ENCODE results near the gene FAM240A.

The FAM240A gene

DNA sequence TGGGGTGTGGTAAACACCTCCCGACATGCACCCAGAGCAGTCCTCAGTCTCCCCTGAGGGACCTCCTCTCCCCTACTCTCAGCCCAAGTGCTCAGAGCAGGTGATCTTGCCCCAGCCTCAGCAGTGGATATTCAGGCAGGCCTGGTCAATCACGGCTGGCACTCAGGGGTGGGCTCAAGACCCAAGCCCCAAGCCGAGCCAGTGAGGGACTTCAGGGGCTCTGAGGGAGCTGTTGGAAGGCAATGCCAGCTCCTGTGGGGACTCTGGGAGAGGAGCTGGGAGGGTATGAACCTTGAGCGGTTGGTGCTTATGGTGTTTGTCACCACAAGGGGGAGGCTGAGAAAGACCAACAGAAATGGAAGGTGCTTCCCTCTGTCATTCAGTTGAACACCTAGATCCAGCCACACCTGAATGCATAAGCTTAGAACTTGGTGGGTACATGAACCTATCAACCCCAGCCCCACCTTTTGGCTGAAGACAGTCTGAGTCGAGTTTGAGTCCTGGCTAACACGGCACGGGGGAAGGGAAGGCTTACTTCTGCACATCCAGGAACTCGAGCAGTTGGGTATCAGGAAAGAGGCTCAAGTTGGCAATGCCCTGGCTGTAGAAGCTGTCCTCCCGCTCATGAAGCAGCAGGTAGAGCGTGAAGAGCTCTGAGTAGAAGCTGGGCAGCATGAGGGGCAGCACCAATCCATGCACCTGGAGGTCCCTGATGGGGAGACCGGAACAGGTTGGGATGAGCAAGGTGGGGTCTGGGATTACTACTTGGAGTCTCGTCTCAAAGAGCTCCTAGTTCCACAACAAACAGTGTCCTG is 61.9 kb downstream of the FAM240A start:
- no peak for DNase-seq (ENCODE audit: low spot score)

GRCh38 chr3:46675426-46675825 is 63.1 kb downstream of the FAM240A start:
- DNase-seq (ENCODE audit: low spot score) = no peak
